A673 (cell line): ENCODE data around the gene PEX5L. TPM values are rescaled to one million over a fixed set of nuclear protein-coding genes. Genes with fewer than 3 reads are reported as not detected.

Experiments
- BruUV-seq: library from RNA; stranded (reverse); fragments of 400-500 nt; replicated peaks from 2 replicates; lab custom pipeline; 2021; lab: Mats Ljungman, UMichigan
- CTCF ChIA-PET: fragments of 300-600 bp; sonication (Branson Sonifier 250); formaldehyde crosslinking; loops from one replicate; lab custom pipeline; 2022; ENCODE audit warnings: antibody characterized with exemption; lab: Charles Lee
- POLR2A ChIA-PET: fragments of 300-600 bp; sonication (Branson Sonifier 250); formaldehyde crosslinking; loops from one replicate; lab custom pipeline; 2022; ENCODE audit warnings: antibody characterized with exemption; ENCODE audit not compliant: low non-redundant PET; lab: Charles Lee
- DNase-seq: peaks from one replicate; pipeline ENCODE4 v3.0.0-alpha.2; 2015; ENCODE audit warnings: low spot score
- H3K27ac ChIP-seq: fragments of 200-600 bp; sonication (generic); 2 replicates; pipeline ENCODE4 v1.5.1; 2016; ENCODE audit warnings: mixed run types, low read depth, mild to moderate bottlenecking, mixed read lengths, antibody characterized with exemption, low read length; ENCODE audit not compliant: poor library complexity, severe bottlenecking
- H3K27me3 ChIP-seq: fragments of 200-600 bp; sonication (generic); replicated peaks from 2 replicates; pipeline ENCODE4 v1.6.1; 2017; ENCODE audit warnings: mixed run types, low read depth, mild to moderate bottlenecking, mixed read lengths, antibody characterized with exemption, low read length; ENCODE audit not compliant: insufficient read depth, poor library complexity
- H3K36me3 ChIP-seq: fragments of 200-600 bp; sonication (generic); 2 replicates; pipeline ENCODE4 v1.6.1; 2016; ENCODE audit warnings: mixed run types, mild to moderate bottlenecking, mixed read lengths, antibody characterized with exemption, low read length; ENCODE audit not compliant: insufficient read depth, poor library complexity, severe bottlenecking
- H3K4me1 ChIP-seq: fragments of 200-600 bp; sonication (generic); 2 replicates; pipeline ENCODE4 v1.6.1; 2017; ENCODE audit warnings: mixed run types, mild to moderate bottlenecking, mixed read lengths, antibody characterized with exemption, low read length; ENCODE audit not compliant: insufficient read depth, poor library complexity, severe bottlenecking
- H3K4me3 ChIP-seq: fragments of 200-600 bp; sonication (generic); 2 replicates; pipeline ENCODE4 v1.5.1; 2016; ENCODE audit warnings: low read depth, mixed run types, mild to moderate bottlenecking, mixed read lengths, low read length; ENCODE audit not compliant: poor library complexity, severe bottlenecking
- H3K9me3 ChIP-seq: fragments of 200-600 bp; sonication (generic); 2 replicates; pipeline ENCODE4 v1.6.1; 2016; ENCODE audit warnings: mixed run types, low read depth, mild to moderate bottlenecking, mixed read lengths, antibody characterized with exemption, low read length; ENCODE audit not compliant: poor library complexity, severe bottlenecking
- CTCF ChIP-seq: fragments of 300-800, 200-600 bp; sonication (generic); conservative IDR thresholded peaks from 2 replicates; pipeline ENCODE4 v1.5.1; 2017; ENCODE audit warnings: low read depth, mild to moderate bottlenecking, antibody characterized with exemption, low read length, moderate library complexity, mixed read lengths
- EZH2 ChIP-seq: fragments of 200-600 bp; sonication (generic); IDR thresholded peaks from 2 replicates; pipeline ENCODE4 v1.6.1; 2017; ENCODE audit warnings: borderline replicate concordance, low read depth, mild to moderate bottlenecking, mixed read lengths, antibody characterized with exemption, low read length; ENCODE audit not compliant: poor library complexity, severe bottlenecking
- intact Hi-C: fragments of 100-400 bp; cut with micrococcal nuclease; formaldehyde crosslinking; loops from one replicate; pipeline ENCODE4 v1.10.0; 2022; ENCODE audit not compliant: unreplicated experiment
- total RNA-seq: library from RNA; stranded (reverse); gene quantifications from 2 replicates; pipeline ENCODE4 v1.2.3, GENCODE V29; 2021

The PEX5L gene
- total RNA-seq, 1 experiment from 2014 or later, result not detected

DNA sequence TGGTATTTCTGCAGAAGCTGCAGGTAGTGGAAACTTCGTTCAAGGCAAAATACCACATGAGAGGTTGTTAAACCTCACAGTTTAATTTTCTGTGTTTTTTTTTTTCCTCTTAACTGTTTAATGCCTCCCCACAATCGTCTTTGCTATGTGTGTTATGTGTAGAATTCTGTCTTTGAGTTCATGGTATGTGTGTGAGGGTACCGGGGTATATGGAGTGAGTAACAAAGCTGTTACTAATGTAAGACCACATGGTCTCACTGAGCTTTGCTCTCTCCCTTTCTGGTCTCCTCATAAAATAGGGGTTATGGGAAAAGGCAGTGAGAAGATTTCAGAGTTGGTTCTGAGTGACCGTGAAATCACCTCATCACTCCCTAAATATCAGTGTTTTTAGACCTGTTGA lies 240.3 kb downstream of the PEX5L start:
- CTCF ChIA-PET, result no interaction called here

GRCh38 chr3:179794355-179794754 lies 242.4 kb downstream of the PEX5L start:
- no peak overlapping the region for H3K27ac ChIP-seq
- H3K4me1 ChIP-seq, result no peaks in the 10 kb centered on the region
- H3K4me3 ChIP-seq, result no peak overlapping the region
- no peaks in the 10 kb centered on the region for H3K36me3 ChIP-seq
- BruUV-seq, result no TSS peak
- no peaks in the 10 kb centered on the region for H3K27me3 ChIP-seq
- no peaks in the 10 kb centered on the region for H3K9me3 ChIP-seq
- ChIA-PET POLR2A (no interaction called here), CTCF (no interaction called here)
- intact Hi-C loops, result no loop called here
- no peak for DNase-seq
- no peak for TF ChIP-seq EZH2
- no peak for TF ChIP-seq CTCF

More for the DNA sequence above, 240.3 kb downstream of the PEX5L start:
- no peaks in the 10 kb centered on the region for H3K27me3 ChIP-seq
- H3K9me3 ChIP-seq, result no peaks in the 10 kb centered on the region
- no peak for DNase-seq
- TF ChIP-seq EZH2 (no peak), CTCF (no peak)
- POLR2A ChIA-PET, result no interaction called here
- intact Hi-C loops, result no loop called here
- H3K4me3 ChIP-seq, result no peak overlapping the region
- H3K4me1 ChIP-seq, result no peaks in the 10 kb centered on the region
- H3K36me3 ChIP-seq, result no peaks in the 10 kb centered on the region
- H3K27ac ChIP-seq, result no peak overlapping the region
- BruUV-seq, result no TSS peak

- Histone ChIP-seq H3K27me3 (no peaks in the 10 kb centered on the region), H3K36me3 (no peaks in the 10 kb centered on the region), H3K9me3 (no peaks in the 10 kb centered on the region), H3K27ac (no peak overlapping the region), H3K4me3 (no peak overlapping the region), H3K4me1 (no peaks in the 10 kb centered on the region)
- intact Hi-C loops, result no loop called here
- TF ChIP-seq CTCF (no peak), EZH2 (no peak)
- ChIA-PET POLR2A (no interaction called here), CTCF (no interaction called here)
- no TSS peak for BruUV-seq
- no peak for DNase-seq
Observed at GRCh38 chr3:179791793-179792192, 244.9 kb downstream of the PEX5L start.
